ENCODE results near the gene PIGW.

The PIGW gene

GRCh38 chr17:36575028-36575427, 40.2 kb downstream of the PIGW start:
- no peak overlapping the region for H3K27ac ChIP-seq
- TF ChIP-seq ZFX (IDR thresholded peaks at IDR 0.05; ENCODE audit: borderline replicate concordance), result no peak
- TF ChIP-seq, protein P1, sequence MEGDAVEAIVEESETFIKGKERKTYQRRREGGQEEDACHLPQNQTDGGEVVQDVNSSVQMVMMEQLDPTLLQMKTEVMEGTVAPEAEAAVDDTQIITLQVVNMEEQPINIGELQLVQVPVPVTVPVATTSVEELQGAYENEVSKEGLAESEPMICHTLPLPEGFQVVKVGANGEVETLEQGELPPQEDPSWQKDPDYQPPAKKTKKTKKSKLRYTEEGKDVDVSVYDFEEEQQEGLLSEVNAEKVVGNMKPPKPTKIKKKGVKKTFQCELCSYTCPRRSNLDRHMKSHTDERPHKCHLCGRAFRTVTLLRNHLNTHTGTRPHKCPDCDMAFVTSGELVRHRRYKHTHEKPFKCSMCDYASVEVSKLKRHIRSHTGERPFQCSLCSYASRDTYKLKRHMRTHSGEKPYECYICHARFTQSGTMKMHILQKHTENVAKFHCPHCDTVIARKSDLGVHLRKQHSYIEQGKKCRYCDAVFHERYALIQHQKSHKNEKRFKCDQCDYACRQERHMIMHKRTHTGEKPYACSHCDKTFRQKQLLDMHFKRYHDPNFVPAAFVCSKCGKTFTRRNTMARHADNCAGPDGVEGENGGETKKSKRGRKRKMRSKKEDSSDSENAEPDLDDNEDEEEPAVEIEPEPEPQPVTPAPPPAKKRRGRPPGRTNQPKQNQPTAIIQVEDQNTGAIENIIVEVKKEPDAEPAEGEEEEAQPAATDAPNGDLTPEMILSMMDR (IDR thresholded peaks at IDR 0.05), result no peak

DNA sequence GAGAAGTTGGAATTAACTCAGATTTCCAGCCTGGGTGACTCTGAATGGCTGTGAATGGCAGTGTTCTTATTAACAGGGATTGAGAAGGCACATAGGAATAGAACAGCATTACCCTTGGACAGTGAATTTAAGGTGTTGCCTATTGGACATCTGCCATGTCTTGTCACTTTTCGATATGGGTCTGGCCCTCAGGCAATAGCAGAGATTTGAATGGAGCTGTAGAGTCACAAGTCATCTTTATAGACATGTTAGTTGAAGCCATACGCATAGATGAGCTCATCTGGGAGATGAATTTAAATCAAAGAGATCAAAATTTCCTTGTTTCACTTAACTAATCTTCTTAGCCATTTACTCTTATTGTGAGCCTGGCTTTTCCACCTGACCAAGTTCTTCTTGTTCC, 42.0 kb downstream of the PIGW start:
- H3K27ac ChIP-seq, result no peak overlapping the region; the same call in 1 of the 2 replicates
- TF ChIP-seq, protein P1 (IDR thresholded peaks at IDR 0.05), result no peak
- no peak for TF ChIP-seq ZFX (IDR thresholded peaks at IDR 0.05; ENCODE audit: borderline replicate concordance)

DNA sequence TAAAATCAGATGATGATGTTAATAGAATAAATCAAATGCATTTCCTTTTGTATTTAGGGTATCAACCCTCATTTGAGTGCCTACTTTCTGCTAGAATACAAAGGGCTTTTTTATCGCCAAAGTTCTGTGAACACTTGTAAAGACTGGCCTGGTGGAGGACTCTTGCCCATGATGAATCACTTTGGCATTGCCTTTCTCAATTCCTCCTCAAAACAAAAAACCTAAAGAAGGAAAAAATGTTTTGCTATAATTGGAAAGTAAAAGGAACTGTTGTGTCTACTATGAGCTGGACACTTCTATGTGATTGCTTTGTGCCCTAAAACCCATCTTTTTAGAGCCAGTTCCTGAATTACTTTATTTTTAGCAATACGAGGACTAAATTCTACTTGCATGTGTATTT, 43.9 kb downstream of the PIGW start:
- TF ChIP-seq ZFX (IDR thresholded peaks at IDR 0.05; ENCODE audit: borderline replicate concordance), result no peak
- TF ChIP-seq, protein P1 (IDR thresholded peaks at IDR 0.05), result no peak
- H3K27ac ChIP-seq, result no peak overlapping the region

GRCh38 chr17:36583787-36584186, 49.0 kb downstream of the PIGW start:
- TF ChIP-seq, protein P1 (IDR thresholded peaks at IDR 0.05), result no peak
- no peak for TF ChIP-seq ZFX (IDR thresholded peaks at IDR 0.05; ENCODE audit: borderline replicate concordance)
- no peak overlapping the region for H3K27ac ChIP-seq

GRCh38 chr17:36586138-36586537, 51.4 kb downstream of the PIGW start:
- TF ChIP-seq ZFX (IDR thresholded peaks at IDR 0.05; ENCODE audit: borderline replicate concordance), result no peak
- TF ChIP-seq, protein P1 (IDR thresholded peaks at IDR 0.05), result no peak
- H3K27ac ChIP-seq, result no peak overlapping the region

Data from 22Rv1 (cell line).